Right cardiac atrium (tissue), 5 donors: Measurements from ENCODE around the gene DTNB. TPM values are rescaled to one million over a fixed set of nuclear protein-coding genes. Genes with fewer than 3 reads are reported as not detected.

Source experiments
- ATAC-seq, 2 donors: fragments of 200-7000 bp; cut with Tn5 transposase; one replicate each; pipeline versions ENCODE4 v1.8.0 to v1.9.1; 2020; ENCODE audit warnings: moderate library complexity in 2 of 2, mild to moderate bottlenecking in 1 of 2
- DNase-seq, 3 donors: peaks; one replicate each; pipeline ENCODE4 v3.0.0-alpha.2; 2020
- H3K27ac ChIP-seq: one replicate; pipeline ENCODE4 v1.5.1; 2013; ENCODE audit warnings: mild to moderate bottlenecking, low read length, control low read depth, moderate library complexity
- H3K27me3 ChIP-seq: one replicate; pipeline ENCODE4 v1.6.1; 2013; ENCODE audit not compliant: control insufficient read depth, insufficient read depth
- H3K4me1 ChIP-seq: one replicate; pipeline ENCODE4 v1.6.1; 2013; ENCODE audit warnings: low read length; ENCODE audit not compliant: control insufficient read depth, insufficient read depth
- H3K4me3 ChIP-seq: one replicate; pipeline ENCODE4 v1.5.1; 2013; ENCODE audit warnings: low read length, control low read depth
- H3K9me3 ChIP-seq: one replicate; pipeline ENCODE4 v1.6.1; 2013; ENCODE audit warnings: low read length; ENCODE audit not compliant: control insufficient read depth
- WGBS: extraction: QIAGEN DNeasy Blood & Tissue Kit; methylation state at CpG from one replicate; pipeline ENCODE4 v1.1.7; 2013; 5-methylcytosine and 5-hydroxymethylcytosine counted together
- intact Hi-C, 4 donors: fragments of 100-400 bp; cut with DNase I; formaldehyde crosslinking; loops; one replicate each; pipeline versions ENCODE4 v1.11.0 to v1.14.0; 2022 to 2023
- polyA plus RNA-seq: library from polyadenylated mRNA; stranded (reverse); fragments of 200-250 nt; gene quantifications from one replicate; pipeline ENCODE4 v1.2.3, GENCODE V29; 2013
- total RNA-seq, 4 donors: library from RNA; stranded (reverse); fragmentation: NEBNext Ultra II Directional; extraction: Animal tissue kit (Norgen Biotek cat#: 25700); gene quantifications; one replicate each; pipeline ENCODE4 v1.2.1, GENCODE V29; 2021
- donor health status: healthy with polysubstance abuse.
- donor health status: DM: no; HTN: yes; CAD: no.
- donor health status: DM: no; HTN: no; CAD: no.
- donor health status: DM: no; HTN: yes; CAD: no; lungs with severe emphysema.
- donor health status: DM: yes; HTN: yes; CAD: no.

DTNB gene
- total and polyA plus RNA-seq, 5 donors = 3.6 to 8.1 (median 6.0) TPM

DNA sequence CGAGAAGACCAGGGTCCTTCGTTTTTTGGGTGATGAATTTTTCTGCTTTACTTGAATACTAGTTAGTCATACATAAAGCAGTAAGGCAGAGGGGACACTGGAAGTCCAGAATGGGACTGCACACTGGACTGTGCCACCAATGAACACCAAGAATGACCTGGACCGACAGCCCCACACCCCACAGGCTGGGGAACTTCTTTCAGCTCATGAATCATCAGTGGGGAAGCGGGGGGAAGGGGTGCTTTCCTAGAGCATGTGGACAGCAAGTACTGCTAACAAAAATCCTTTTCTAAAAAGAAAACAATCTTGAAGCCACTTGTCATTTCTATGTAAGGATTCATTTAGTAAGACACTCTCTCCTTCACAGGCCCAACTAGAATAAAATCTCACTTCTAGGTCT lies 86.0 kb downstream of the DTNB start:
- no peaks in the 10 kb centered on the region for H3K27me3 ChIP-seq
- ATAC-seq (no peak), DNase-seq (no peak)
- H3K27ac ChIP-seq = no peak overlapping the region
- H3K4me1 ChIP-seq = no peaks in the 10 kb centered on the region
- no peak overlapping the region for H3K4me3 ChIP-seq
- intact Hi-C loops = no loop called here
- 83% methylated on average over 4 of the region's 4 CpGs for WGBS
- H3K9me3 ChIP-seq = no peaks in the 10 kb centered on the region

DNA sequence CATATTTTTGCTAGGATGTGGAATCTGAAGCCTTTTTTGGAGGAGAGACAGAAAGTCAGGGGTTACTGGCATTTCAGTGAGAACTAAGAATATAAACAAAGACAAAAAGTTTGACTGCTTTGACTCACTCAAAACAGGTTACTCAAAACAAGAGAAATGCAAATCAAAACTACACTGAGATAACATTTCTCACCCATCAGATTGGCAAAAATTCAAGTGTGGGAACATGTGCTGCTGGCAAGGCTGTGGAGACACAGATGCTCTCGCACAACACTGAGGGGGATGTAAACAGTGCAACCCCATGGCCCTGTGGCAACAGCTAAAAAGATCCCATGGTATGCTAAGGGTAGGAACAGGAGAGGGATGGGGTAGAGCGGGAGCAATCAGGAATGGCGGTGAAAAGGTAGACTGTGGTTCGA lies 86.6 kb downstream of the DTNB start:
- no peak overlapping the region for H3K27ac ChIP-seq
- no peak for ATAC-seq
- no peaks in the 10 kb centered on the region for H3K4me1 ChIP-seq
- H3K9me3 ChIP-seq = no peaks in the 10 kb centered on the region
- intact Hi-C loops = no loop called here
- WGBS = 89% methylated on average over 4 of the region's 4 CpGs
- DNase-seq = no peak
- H3K27me3 ChIP-seq = no peaks in the 10 kb centered on the region
- H3K4me3 ChIP-seq = no peak overlapping the region

DNA sequence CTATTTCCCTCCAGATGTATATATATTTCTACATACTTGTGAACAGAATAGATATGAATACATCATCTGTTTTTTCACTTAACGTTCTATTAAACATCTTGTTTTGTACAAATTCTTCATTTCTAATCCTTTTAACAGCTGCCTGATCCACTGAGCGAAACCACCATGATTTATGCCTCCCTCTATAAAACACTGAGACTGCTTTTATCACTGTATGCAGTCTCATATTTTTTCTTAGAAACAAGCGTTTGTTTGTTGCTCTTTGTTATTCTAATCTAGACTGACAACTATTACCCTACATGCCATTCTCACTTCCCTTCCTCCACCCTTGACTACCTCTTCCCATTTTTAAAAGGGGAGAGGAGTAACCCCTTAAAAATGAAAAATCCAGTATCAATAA lies 88.2 kb downstream of the DTNB start:
- WGBS = 62% methylated on average over 3 of the region's 3 CpGs
- no peak overlapping the region for H3K27ac ChIP-seq
- H3K4me1 ChIP-seq = no peaks in the 10 kb centered on the region
- ATAC-seq = no peak
- H3K9me3 ChIP-seq = no peaks in the 10 kb centered on the region
- H3K27me3 ChIP-seq = no peaks in the 10 kb centered on the region
- intact Hi-C loops = no loop called here
- DNase-seq = no peak
- no peak overlapping the region for H3K4me3 ChIP-seq

DNA sequence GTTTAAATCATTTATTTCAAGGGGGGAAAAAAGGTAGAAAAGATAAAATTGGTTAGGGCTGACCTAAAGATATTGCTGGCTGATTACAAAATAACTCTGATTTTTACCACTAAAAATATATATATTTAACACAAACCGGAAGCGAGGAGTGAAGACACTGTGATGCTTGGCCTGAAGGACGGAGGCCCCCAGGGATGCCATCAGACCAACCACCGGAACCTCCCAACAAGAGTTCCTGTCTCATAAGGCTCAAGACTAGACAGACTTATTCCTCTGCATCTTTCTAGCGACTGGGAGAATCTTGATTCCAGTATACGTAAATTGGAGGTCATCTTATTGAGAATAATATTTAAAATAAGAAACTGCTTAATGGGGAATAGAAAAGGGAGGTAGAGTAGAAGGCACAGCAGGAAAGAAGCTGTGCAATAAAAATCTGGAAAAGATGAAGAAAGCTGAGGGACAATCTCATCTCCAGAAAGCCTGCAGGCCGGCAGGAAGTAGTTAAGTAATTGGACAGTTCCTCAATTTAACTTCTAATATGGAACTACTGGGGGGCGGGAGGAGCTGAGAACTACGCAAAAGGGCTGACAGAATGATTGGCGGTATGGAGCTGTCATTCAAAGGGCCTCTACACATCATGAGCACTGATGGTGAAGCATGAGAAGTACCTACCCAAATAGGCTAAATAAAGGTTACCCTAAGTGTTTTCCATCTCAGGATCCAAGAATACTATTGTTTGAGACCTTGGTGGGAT lies 91.1 kb downstream of the DTNB start:
- WGBS = 82% methylated on average over 10 of the region's 10 CpGs
- no peak overlapping the region for H3K4me3 ChIP-seq
- DNase-seq (peak in 2 of 3 donors; percentile 13 to 51), ATAC-seq (no peak)
- H3K27me3 ChIP-seq = no peaks in the 10 kb centered on the region
- no peaks in the 10 kb centered on the region for H3K9me3 ChIP-seq
- intact Hi-C loops = no loop called here
- H3K4me1 ChIP-seq = no peaks in the 10 kb centered on the region
- H3K27ac ChIP-seq = no peak overlapping the region

DNA sequence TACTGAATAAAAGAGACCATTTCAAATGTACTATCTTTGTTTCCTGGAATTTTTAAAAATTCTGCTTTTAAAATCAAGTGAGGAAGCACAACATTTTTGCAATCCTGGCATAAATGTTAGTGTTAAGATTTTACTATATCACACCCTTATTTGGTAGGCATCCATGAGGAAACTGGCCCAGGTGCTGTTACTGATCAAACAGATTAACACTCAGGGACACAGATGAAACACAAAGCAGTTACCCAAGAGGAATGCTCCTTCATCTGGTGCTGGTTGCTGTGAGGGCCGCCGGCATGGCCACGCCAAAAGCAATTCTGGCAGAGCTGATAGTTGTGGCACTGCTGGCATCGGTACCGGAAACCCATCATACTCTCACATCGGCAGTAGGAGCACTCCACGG lies 96.8 kb downstream of the DTNB start:
- intact Hi-C loops = no loop called here
- no peaks in the 10 kb centered on the region for H3K4me1 ChIP-seq
- no peak for ATAC-seq
- no peak for DNase-seq
- no peaks in the 10 kb centered on the region for H3K9me3 ChIP-seq
- H3K4me3 ChIP-seq = no peak overlapping the region
- no peaks in the 10 kb centered on the region for H3K27me3 ChIP-seq
- no peak overlapping the region for H3K27ac ChIP-seq
- WGBS = 95% methylated on average over 7 of the region's 7 CpGs

DNA sequence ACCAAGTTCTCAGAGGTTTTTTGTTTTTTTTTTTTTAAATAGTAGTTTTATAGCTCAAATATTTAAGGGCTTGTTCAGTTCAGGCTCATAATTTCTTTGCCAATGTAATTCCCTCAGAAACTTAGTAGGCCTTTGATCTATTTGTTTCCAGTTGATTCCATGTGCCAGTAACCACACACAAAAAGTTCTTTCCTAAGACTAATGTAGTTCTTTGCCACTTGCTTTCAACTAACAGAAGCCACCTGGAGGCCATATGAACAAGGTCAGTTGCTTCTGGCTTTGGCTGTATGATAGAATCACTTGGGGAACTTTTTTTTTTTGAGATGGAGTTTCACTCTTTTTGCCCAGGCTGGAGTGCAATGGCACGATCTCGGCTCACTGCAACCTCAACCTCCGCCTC lies 100.7 kb downstream of the DTNB start:
- Histone ChIP-seq H3K4me3 (no peak overlapping the region), H3K27ac (no peak overlapping the region), H3K4me1 (peaks cover 3% of the 10 kb centered on the region), H3K27me3 (no peaks in the 10 kb centered on the region), H3K9me3 (no peaks in the 10 kb centered on the region)
- intact Hi-C loops = no loop called here
- WGBS = 98% methylated on average over 3 of the region's 3 CpGs
- DNase-seq (no peak), ATAC-seq (no peak)

DNA sequence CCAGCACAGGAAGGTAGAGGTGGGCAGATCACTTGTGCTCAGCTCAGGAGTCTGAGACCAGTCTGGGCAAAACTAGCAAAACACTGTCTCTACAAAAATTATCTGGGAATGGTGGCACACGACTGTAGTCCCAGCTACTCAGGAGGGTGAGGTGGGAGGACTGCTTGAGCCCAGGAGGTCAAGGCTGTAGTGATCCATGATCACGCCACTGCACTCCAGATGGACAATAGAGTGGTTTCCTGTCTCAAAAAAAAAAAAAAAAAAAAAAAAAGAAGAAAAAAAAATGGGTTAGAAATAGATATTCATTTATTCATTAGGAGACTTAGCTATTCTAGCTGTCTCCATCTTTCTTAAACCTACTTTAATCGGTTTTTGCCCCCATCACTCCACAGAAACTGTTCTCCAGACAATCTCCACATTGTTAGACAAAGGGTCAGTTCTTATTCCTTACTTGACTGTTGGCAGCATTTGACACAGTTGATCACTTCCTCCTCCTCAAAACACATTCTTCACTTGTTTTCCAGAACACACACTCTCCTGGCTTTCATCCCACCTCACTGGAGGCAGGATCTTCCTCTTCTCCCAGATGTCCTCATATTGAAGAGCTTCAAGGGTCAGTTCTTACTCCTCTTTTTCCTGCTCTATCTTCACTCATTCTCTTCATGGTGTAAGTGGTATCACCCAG lies 103.1 kb downstream of the DTNB start:
- intact Hi-C loops = no loop called here
- peaks cover 3% of the 10 kb centered on the region for H3K4me1 ChIP-seq
- H3K27ac ChIP-seq = no peak overlapping the region
- H3K27me3 ChIP-seq = no peaks in the 10 kb centered on the region
- no peaks in the 10 kb centered on the region for H3K9me3 ChIP-seq
- ATAC-seq = no peak
- DNase-seq = no peak
- H3K4me3 ChIP-seq = no peak overlapping the region
- WGBS = 50% methylated on average over 3 of the region's 3 CpGs

DNA sequence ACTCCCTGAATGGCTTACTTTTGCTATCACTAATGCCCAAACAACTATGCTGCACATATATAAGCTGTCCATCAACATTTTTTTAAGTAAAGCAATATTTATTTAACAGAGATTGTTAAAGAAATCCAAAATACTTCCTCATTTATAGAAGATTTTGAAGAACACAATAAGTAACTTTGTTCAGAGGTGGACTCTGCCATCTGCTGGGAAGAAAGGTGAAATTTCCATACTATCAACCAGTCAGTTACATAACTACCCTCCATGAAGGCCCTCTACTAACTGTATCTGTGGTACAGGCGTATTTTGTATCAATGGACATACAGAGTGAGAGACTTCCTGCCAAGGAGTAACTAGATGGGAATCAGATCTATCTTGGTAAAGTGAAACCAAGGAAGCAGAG lies 106.0 kb downstream of the DTNB start:
- DNase-seq = no peak
- 78% methylated on average over 1 of the region's 1 CpG for WGBS
- peaks cover 3% of the 10 kb centered on the region for H3K4me1 ChIP-seq
- H3K27ac ChIP-seq = no peak overlapping the region
- intact Hi-C loops = no loop called here
- peak in 1 of 2 donors; percentile 51 for ATAC-seq
- H3K9me3 ChIP-seq = no peaks in the 10 kb centered on the region
- H3K4me3 ChIP-seq = no peak overlapping the region
- no peaks in the 10 kb centered on the region for H3K27me3 ChIP-seq

DNA sequence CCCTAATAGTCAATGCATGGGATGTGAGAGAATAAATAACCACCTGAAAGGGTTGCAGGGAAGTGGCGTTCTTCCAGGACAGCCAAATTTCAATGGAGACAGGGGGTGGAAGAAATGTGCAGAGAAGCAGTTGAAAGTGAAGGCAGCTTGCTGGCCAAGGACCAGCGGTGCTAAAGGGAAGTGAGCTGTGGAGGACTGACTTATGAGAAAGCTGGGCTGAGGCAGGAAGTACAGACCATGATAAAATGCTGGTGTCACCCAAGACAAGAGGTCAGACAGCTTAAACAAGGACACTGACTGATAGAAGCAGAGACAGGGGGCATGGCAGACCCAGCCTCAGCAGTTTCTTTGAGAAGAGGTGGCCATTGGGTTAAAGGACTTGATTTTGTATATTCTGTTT lies 106.7 kb downstream of the DTNB start:
- Histone ChIP-seq H3K4me1 (peaks cover 3% of the 10 kb centered on the region), H3K4me3 (no peak overlapping the region), H3K27me3 (no peaks in the 10 kb centered on the region), H3K27ac (no peak overlapping the region), H3K9me3 (no peaks in the 10 kb centered on the region)
- WGBS = 29% methylated on average over 2 of the region's 2 CpGs
- intact Hi-C loops = no loop called here
- DNase-seq (peak; percentile 27 to 68 (median 62)), ATAC-seq (peak; percentile 56 to 71)

DNA sequence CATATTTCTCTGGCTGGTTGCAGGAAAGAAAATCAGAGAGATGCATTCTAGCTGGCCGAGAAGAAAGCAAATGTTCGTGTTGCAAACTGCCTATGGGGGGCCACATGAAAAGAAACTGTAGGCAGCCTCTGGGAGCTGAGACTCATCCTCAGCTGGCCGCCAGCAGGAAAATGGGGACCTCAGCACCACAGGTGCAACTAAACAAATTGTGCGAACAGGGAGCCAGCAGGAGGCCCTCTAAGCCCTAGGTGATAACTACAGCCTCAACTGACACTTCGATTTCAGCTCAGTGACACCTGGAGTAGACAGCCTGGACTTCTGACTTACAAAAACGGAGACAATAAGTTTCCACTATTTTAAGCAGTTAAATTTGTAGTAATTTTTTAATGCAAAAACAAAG lies 107.3 kb downstream of the DTNB start:
- Histone ChIP-seq H3K27me3 (no peaks in the 10 kb centered on the region), H3K4me3 (no peak overlapping the region), H3K4me1 (peaks cover 3% of the 10 kb centered on the region), H3K9me3 (no peaks in the 10 kb centered on the region), H3K27ac (no peak overlapping the region)
- DNase-seq (no peak), ATAC-seq (no peak)
- WGBS = 94% methylated on average over 6 of the region's 6 CpGs
- intact Hi-C loops = no loop called here

DNA sequence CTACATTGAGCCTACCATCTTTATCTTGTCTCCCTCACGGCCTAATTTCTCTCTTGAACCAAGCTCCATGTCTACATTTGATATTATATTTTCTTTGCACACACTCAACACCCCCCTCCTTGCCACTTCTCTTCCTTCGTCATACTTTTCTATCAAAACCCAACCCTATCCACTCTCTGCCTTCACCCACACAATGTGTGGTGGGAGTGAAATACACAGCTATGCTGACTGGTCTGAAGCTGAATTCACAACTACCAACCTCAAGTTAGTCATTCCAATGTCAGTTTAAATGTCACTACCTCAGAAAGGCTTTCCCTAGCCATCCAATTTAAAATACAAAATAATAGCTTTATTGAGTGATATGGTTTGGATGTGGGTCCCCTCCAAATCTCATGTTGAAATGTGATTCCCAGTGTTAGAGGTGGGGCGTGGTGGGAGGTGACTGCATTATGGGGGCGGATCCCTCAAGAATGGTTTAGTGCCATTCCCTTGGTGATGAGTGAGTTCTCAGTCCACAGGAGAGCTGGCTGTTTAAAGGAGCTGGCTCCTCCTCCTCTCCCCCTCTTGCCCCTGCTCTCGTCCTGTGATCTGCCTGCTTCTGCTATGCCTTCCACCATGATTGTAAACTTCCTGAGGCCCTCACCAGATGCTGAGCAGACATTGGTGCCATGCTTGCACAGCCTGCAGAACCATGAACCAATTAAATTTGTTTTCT lies 112.1 kb downstream of the DTNB start:
- Histone ChIP-seq H3K4me3 (no peak overlapping the region), H3K27ac (no peak overlapping the region), H3K4me1 (no peaks in the 10 kb centered on the region), H3K27me3 (no peaks in the 10 kb centered on the region), H3K9me3 (no peaks in the 10 kb centered on the region)
- intact Hi-C loops = no loop called here
- ATAC-seq = no peak
- DNase-seq = no peak
- WGBS = 93% methylated on average over 5 of the region's 5 CpGs
